ENCODE data around the gene GTF3C1.

DNA sequence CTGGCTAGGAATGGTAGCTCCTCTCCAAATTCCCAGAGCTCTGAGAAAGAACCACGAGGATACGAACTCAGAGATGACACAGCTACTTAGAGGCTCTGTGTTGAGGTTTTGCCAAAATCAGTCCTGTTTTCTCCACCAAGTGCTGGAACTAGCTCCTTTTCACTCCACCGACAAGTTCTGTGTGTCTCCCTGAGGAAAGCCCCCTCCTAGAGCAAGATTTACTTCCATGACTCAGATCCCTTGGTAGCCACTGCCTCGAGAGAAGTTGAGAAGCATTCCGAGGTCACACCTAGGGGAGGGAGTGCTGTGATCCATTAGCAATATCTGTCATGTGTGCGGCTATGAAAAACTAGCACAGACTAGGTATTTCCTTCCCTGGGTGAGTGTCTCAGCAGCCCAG, 117.2 kb downstream of the GTF3C1 start:
- TF ChIP-seq EZH2 (IDR thresholded peaks at IDR 0.05; ENCODE audit: borderline replicate concordance, insufficient read depth, low read depth, low read length, poor library complexity, severe bottlenecking), result no peak
- TF ChIP-seq, protein P1, sequence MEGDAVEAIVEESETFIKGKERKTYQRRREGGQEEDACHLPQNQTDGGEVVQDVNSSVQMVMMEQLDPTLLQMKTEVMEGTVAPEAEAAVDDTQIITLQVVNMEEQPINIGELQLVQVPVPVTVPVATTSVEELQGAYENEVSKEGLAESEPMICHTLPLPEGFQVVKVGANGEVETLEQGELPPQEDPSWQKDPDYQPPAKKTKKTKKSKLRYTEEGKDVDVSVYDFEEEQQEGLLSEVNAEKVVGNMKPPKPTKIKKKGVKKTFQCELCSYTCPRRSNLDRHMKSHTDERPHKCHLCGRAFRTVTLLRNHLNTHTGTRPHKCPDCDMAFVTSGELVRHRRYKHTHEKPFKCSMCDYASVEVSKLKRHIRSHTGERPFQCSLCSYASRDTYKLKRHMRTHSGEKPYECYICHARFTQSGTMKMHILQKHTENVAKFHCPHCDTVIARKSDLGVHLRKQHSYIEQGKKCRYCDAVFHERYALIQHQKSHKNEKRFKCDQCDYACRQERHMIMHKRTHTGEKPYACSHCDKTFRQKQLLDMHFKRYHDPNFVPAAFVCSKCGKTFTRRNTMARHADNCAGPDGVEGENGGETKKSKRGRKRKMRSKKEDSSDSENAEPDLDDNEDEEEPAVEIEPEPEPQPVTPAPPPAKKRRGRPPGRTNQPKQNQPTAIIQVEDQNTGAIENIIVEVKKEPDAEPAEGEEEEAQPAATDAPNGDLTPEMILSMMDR (IDR thresholded peaks at IDR 0.05), result no peak
